HFF-Myc (cell line): ENCODE measurements around the gene KCNMA1.

Experiments
- DNase-seq: peaks from one replicate; pipeline ENCODE4 v3.0.0-alpha.2; 2011; ENCODE audit warnings: low read depth; ENCODE audit errors: extremely low read depth
- H3K4me3 ChIP-seq: replicated peaks from 2 replicates; pipeline ENCODE4 v1.5.1; 2011; ENCODE audit warnings: low read depth, mild to moderate bottlenecking, control low read depth, low read length
- TF ChIP-seq, protein P1 (sequence below): IDR thresholded peaks from 2 replicates; pipeline ENCODE4 v1.5.1; 2012; ENCODE audit warnings: mild to moderate bottlenecking, low read depth, low read length, control low read depth; ENCODE audit errors: missing control alignments

Gene KCNMA1

DNA sequence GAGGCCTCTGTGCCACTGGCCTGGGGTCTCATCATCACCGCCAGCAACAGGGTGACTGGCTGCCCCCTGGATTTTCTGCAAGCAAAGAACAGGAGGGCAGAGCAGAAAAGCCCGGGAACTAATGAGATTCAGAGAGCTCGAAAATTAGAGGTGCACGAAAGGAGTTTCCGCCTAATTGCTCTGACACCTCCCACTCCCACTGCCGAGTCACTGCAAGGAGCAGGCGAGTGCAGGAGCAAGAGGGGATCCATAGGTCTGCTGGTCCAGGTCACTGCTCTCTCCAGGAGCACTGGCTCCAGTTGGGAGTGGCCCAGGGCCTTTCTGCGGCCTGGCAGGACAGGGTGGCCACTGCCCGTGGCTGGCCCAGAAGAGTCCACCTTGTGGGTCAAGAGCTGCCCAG, 276.2 kb downstream of the KCNMA1 start:
- H3K4me3 ChIP-seq, result no peak overlapping the region
- DNase-seq, result no peak
- TF ChIP-seq, protein P1, sequence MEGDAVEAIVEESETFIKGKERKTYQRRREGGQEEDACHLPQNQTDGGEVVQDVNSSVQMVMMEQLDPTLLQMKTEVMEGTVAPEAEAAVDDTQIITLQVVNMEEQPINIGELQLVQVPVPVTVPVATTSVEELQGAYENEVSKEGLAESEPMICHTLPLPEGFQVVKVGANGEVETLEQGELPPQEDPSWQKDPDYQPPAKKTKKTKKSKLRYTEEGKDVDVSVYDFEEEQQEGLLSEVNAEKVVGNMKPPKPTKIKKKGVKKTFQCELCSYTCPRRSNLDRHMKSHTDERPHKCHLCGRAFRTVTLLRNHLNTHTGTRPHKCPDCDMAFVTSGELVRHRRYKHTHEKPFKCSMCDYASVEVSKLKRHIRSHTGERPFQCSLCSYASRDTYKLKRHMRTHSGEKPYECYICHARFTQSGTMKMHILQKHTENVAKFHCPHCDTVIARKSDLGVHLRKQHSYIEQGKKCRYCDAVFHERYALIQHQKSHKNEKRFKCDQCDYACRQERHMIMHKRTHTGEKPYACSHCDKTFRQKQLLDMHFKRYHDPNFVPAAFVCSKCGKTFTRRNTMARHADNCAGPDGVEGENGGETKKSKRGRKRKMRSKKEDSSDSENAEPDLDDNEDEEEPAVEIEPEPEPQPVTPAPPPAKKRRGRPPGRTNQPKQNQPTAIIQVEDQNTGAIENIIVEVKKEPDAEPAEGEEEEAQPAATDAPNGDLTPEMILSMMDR, result no peak

DNA sequence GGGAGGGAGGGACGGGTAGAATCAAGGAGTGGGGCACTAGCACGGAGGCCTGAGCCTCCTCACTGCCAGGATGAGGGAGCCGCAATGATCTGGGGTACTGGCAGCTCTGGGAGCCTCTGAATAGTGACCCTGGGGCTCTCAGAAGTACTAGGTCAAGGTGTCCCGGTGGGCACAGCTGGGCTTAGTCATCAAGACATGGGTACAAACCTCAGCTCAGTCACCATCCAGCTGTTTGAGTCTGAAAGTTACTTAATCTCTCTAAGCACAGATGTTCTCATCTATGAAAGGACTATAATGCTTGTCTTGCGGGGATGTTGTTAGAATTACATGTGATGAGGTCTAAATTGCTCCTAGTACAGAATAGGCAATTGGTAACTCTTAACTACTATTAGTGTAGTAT, 276.8 kb downstream of the KCNMA1 start:
- TF ChIP-seq, protein P1, result no peak
- no peak for DNase-seq
- H3K4me3 ChIP-seq, result no peak overlapping the region

DNA sequence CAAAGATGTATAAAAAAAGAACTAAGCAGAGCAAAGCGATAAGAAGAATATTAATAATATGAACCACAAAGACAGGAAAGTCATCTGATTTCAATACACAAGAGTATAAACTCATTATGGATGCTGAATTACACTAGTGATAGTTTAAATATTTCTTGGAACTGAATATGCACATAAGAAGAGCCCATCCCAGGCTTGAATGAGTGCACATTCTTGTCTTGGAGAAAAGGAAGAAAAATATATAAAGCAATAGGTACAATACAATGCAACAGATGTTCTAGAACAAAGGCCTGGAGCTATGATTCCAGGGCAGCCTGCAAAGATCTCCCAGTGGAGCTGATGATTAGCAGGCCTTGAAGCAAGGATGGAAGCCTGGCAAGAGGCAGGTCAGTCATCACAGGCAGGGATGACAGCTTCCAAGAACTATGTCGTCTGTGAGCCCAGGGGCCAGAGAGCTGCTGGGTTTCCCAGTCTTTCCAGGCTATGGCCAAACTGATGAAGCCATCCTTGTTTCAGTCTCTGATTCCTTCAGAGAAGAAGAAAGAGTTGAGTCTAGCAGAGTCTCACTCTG, 277.6 kb downstream of the KCNMA1 start:
- TF ChIP-seq, protein P1, result no peak
- no peak overlapping the region for H3K4me3 ChIP-seq
- DNase-seq, result no peak

DNA sequence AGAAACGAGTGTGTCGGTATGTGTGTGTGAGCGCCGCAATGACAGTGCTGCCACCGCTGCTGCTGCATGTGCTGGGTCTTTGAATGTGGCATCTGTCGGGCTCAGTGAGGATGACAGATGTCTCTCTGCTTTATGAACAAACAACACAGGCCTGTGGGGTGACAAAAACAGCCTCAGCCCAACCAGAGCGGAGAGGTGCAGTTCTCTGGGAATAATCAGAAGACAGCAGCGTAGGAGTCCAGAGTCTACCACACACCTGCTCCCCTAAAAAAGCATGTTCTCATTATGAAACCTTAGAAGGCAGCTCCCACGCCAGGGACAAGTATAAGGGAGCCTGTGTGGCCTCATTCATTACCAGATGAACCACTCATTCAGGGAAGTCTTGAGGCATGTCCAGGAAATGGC, 278.3 kb downstream of the KCNMA1 start:
- H3K4me3 ChIP-seq, result no peak overlapping the region
- TF ChIP-seq, protein P1, result no peak
- DNase-seq, result no peak

DNA sequence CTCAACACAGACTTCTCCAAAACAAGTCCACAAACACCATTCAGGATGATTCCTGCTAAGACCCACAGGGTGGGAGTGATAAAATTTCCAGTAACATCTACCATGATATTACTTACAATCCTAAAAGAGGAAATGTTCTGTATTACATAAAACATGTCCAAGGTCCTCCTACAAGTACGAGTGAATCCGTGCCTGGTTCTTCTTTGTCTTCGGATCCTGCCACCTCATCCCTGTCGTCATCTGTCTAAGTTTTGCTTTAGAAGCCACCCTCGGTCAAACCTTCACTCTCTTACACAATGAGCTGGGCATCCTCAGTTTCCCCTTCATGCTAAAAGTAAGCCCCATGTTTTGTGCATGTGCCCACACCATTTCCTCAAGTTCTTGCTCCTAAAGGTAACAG, 279.0 kb downstream of the KCNMA1 start:
- DNase-seq, result no peak
- TF ChIP-seq, protein P1, result no peak
- no peak overlapping the region for H3K4me3 ChIP-seq

DNA sequence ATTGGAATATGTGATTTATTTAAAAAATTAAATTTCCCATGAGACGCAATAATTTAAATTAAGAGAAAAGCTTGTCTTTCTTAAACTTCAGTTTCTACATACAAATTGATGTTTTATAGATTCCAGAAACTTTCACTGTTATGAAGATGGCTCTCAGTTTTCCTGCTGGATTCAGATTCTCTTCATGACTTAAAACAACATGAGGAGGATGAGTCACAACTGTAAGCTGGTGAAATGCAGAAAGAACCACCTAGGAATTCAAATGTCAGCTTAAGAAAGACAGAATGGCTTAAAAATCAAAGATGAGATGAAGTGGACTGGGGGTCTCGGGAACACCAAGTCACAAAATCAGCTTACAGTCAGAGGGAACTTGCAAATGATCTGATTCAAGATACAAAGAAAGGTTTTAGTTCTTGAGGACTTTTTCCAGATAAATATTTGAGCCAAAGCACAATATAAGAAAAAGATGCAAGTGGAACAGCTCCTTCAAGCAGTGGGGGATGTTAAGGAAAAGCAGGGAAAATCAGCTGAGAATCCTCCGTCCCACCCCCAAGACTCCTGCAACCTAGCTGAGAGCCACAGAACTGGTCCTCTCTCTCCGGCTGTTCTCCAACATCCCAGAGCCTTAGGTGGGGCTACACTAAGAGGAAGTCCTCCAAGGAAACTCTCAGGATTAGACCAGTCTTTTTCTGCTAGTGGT, 279.8 kb downstream of the KCNMA1 start:
- TF ChIP-seq, protein P1, result no peak
- no peak overlapping the region for H3K4me3 ChIP-seq
- peak; percentile 46 for DNase-seq

DNA sequence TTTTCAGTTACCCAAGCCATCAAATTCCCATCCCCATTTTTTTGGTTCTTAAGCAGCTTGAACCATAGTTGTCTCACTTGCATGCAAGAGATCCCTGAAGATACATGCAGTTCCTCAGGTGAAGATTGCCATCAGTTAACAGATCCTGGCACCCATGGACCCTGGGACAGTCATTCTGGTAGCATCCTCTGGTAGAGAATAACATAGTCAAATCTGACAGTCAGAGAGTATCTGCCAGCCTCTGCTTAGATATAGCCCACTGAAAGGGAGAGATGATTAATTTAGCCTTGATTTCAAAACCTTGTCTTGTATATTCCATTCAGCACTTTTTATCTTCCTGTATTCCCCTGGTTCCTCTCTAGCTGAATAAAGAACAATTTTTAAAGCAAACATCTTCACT, 280.4 kb downstream of the KCNMA1 start:
- TF ChIP-seq, protein P1, result no peak
- DNase-seq, result no peak
- H3K4me3 ChIP-seq, result no peak overlapping the region
